ENCODE results near the gene GALNT9. TPM values are rescaled to one million over a fixed set of nuclear protein-coding genes. Genes with fewer than 3 reads are reported as not detected.

The GALNT9 gene
- polyA plus RNA-seq, 2 of the 4 experiments (the other 2 are of a cell fraction): 0.66 to 2.8 TPM

DNA sequence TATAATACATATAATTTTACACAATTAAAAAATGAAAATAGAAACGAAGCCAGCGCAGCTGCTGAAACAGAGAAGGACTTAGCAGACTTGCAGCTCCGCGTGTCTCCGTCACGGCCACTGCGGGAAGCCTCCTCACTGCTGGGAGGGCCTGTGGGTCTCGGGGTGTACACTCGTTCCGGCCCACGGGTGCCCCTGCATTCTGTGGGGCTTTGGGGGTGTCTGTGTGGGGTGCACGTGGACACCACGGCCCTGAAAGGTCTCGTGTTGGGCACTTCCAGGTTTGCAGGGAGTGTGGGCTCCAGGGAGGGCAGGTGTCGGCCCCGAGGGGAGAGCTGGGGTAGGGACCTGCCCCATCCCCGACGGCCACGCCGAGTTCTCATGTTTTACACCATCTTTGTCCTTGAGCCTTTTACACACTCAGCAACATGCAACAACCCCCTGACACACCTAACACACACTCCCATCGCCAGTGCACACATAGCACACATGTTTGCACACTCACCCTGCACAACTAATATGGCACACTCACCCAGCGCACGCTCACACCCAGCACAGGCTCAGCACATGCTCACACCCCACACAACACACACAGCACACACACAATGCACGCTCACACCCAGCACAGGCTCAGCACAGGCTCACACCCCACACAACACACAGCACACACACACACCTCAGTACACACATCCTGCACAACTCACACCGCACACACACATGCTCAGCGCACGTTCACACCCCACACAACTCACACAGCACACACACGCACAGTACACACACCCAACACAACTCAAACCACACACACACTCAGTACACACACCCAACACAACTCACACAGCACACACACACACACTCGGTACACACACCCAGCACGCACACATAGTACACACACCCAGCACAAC, 148.5 kb downstream of the GALNT9 start:
- no peak for FAIRE-seq
- Histone ChIP-seq H3K9me3 (no peaks in the 10 kb centered on the region), H3K4me3 (no peak overlapping the region), H3K4me2 (no peak overlapping the region), H3K4me1 (peaks cover 9% of the 10 kb centered on the region; the same call in 2 of the 3 replicates), H3K27ac (no peak overlapping the region)
- TF ChIP-seq POLR2A (IDR thresholded peaks at IDR 0.05; ENCODE audit: low read length): 0 out of 2 replicates have a peak, but pooled peaks have one; percentile 3
- no peak for TF ChIP-seq CHD4 (IDR thresholded peaks at IDR 0.05; ENCODE audit: borderline replicate concordance)
- POLR2A ChIA-PET: no interaction called here
- CTCF ChIA-PET: interaction anchor here (1.9 to 3.5 kb wide), 3 partner anchors 27 to 234 kb away, joined by 4 to 18 read pairs (median 9); no protein-coding TSS in a partner anchor
- 63% methylated on average over 30 of the region's 30 CpGs for WGBS (ENCODE audit: missing lambda C conversion rate)
- ATAC-seq: no peak
- no peak for DNase-seq (ENCODE audit: low read depth in 1 of 2, low spot score in 1 of 2)

DNA sequence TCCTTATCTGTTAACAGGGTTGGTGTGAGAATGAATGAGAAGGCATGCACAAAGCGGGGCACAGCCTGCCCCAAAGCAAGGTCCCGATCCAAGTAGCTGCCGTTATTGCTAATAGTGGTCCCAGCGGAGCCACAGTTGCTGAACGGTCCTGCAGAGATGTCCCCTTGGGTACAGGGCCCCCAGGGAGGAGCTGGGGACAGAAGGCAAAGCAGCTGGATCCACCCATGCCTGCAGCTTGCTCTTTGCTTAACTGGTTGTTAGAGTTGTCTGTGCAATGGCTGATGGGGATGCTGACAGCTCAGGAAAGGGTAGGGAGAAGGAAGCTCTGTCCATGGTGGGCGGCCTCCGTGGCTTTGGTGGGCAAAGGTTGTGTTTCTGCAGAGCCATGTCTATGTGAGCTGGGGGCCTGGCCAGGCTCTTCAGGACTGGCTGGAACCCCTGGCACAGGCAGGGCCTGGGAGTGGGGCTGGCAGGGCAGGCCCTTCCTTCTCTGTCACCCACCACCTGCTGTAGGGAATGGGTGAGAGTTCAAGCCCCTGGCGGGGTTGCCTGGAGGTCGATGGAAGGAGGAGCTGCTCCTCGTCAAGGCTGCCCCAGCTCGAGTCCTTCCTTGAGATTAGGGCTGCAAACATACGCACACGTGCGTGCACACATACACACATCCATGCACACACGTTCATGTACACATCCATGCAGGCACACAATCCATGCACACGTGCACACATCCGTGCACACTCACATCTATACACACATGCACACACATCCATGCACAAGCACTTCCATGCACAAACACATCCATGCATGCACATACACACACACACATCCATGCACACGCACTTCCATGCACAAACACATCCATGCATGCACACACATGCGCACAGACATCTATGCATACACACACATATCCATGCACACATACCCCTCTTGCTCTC, 149.7 kb downstream of the GALNT9 start:
- Histone ChIP-seq H3K4me2 (peak overlapping the region; percentile 88), H3K4me3 (peak overlapping the region; percentile 22; the same call in 2 of the 3 replicates), H3K9me3 (no peaks in the 10 kb centered on the region), H3K4me1 (peaks cover 9% of the 10 kb centered on the region; the same call in 2 of the 3 replicates), H3K27ac (no peak overlapping the region)
- ChIA-PET POLR2A (no interaction called here), CTCF (interaction anchor here (1.7 to 3.5 kb wide), 4 partner anchors 14 to 235 kb away, joined by 4 to 18 read pairs (median 7); no protein-coding TSS in a partner anchor)
- DNase-seq (ENCODE audit: low read depth in 1 of 2, low spot score in 1 of 2) (no peak), ATAC-seq (no peak), FAIRE-seq (no peak)
- TF ChIP-seq SMC3 (IDR thresholded peaks at IDR 0.05) (no peak), ESRRA (IDR thresholded peaks at IDR 0.05; ENCODE audit: borderline replicate concordance, low read length) (no peak), CHD2 (IDR thresholded peaks at IDR 0.05; ENCODE audit: low read length, partially characterized antibody) (no peak), CEBPB (IDR thresholded peaks at IDR 0.05) (no peak), JUN (IDR thresholded peaks at IDR 0.05) (no peak), CBX8 (IDR thresholded peaks at IDR 0.05) (no peak), PHF8 (IDR thresholded peaks at IDR 0.05; ENCODE audit: borderline replicate concordance, low read depth) (no peak), KDM5A (IDR thresholded peaks at IDR 0.05) (no peak), ZC3H11A (IDR thresholded peaks at IDR 0.05) (no peak), POLR2AphosphoS2 (conservative IDR thresholded peaks at IDR 0.05; ENCODE audit: low read length) (no peak), HOXB13 (CRISPR knock-in tag; IDR thresholded peaks at IDR 0.05; ENCODE audit: low read depth) (no peak), POLR2A (IDR thresholded peaks at IDR 0.05; ENCODE audit: low read length) (no peak), HEYL (CRISPR knock-in tag; IDR thresholded peaks at IDR 0.05) (no peak), MAZ (IDR thresholded peaks at IDR 0.05; ENCODE audit: borderline replicate concordance, low read depth, low read length) (no peak)
- TF ChIP-seq, protein P1, sequence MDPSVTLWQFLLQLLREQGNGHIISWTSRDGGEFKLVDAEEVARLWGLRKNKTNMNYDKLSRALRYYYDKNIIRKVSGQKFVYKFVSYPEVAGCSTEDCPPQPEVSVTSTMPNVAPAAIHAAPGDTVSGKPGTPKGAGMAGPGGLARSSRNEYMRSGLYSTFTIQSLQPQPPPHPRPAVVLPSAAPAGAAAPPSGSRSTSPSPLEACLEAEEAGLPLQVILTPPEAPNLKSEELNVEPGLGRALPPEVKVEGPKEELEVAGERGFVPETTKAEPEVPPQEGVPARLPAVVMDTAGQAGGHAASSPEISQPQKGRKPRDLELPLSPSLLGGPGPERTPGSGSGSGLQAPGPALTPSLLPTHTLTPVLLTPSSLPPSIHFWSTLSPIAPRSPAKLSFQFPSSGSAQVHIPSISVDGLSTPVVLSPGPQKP (IDR thresholded peaks at IDR 0.05; ENCODE audit: low read depth, low read length): no peak
- TF ChIP-seq, protein P2, sequence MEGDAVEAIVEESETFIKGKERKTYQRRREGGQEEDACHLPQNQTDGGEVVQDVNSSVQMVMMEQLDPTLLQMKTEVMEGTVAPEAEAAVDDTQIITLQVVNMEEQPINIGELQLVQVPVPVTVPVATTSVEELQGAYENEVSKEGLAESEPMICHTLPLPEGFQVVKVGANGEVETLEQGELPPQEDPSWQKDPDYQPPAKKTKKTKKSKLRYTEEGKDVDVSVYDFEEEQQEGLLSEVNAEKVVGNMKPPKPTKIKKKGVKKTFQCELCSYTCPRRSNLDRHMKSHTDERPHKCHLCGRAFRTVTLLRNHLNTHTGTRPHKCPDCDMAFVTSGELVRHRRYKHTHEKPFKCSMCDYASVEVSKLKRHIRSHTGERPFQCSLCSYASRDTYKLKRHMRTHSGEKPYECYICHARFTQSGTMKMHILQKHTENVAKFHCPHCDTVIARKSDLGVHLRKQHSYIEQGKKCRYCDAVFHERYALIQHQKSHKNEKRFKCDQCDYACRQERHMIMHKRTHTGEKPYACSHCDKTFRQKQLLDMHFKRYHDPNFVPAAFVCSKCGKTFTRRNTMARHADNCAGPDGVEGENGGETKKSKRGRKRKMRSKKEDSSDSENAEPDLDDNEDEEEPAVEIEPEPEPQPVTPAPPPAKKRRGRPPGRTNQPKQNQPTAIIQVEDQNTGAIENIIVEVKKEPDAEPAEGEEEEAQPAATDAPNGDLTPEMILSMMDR (IDR thresholded peaks at IDR 0.05): no peak
- TF ChIP-seq, protein P3, sequence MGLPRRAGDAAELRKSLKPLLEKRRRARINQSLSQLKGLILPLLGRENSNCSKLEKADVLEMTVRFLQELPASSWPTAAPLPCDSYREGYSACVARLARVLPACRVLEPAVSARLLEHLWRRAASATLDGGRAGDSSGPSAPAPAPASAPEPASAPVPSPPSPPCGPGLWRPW (IDR thresholded peaks at IDR 0.05): no peak
- TF ChIP-seq, protein P4, sequence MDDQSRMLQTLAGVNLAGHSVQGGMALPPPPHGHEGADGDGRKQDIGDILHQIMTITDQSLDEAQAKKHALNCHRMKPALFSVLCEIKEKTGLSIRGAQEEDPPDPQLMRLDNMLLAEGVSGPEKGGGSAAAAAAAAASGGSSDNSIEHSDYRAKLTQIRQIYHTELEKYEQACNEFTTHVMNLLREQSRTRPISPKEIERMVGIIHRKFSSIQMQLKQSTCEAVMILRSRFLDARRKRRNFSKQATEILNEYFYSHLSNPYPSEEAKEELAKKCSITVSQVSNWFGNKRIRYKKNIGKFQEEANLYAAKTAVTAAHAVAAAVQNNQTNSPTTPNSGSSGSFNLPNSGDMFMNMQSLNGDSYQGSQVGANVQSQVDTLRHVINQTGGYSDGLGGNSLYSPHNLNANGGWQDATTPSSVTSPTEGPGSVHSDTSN (IDR thresholded peaks at IDR 0.05): no peak
- 85% methylated on average over 19 of the region's 19 CpGs for WGBS (ENCODE audit: missing lambda C conversion rate)

Measured in A549 (cell line).